ENCODE data around the gene C10orf53.
A peak's percentile ranks its signal among the peaks of the same experiment; 100 is the strongest.
"Not testable (repeated sequence)": the region's sequence is repeated elsewhere in the genome, so short reads cannot be mapped to it uniquely, and the experiment has no call there.

The C10orf53 gene

DNA sequence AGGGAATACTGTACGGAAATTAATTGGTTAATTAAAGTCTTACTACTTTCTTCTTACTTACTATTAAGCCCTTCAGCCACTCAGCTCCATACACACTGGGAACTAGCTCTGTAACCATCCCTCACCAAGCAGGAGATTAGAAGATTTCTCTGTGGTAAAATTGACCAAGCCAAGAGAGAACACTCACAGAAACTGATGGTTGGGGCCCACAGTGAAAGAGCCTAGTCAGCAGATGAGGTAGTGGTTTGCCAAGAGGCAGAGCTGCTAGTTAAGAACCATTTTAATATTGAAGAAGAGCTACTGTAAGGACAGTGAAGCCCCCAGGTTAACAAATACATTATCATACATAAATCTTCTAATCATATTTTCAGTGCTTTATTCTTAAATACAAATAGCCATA is 21.8 kb upstream of the C10orf53 start:
- no peaks in the 10 kb centered on the region for H3K36me3 Mint-ChIP-seq (ENCODE audit: insufficient read depth)
- H3K4me3 Mint-ChIP-seq = no peak overlapping the region
- no peak overlapping the region for H3K27ac Mint-ChIP-seq (ENCODE audit: low read depth)
- H3K27me3 Mint-ChIP-seq = peaks cover 39% of the 10 kb centered on the region
- no peak for ATAC-seq (replicated peaks; ENCODE audit: extremely low read depth, poor library complexity, severe bottlenecking)
- DNase-seq (ENCODE audit: low spot score in 2 of 2) = no peak
- no peaks in the 10 kb centered on the region for H3K4me1 Mint-ChIP-seq
- H3K9me3 Mint-ChIP-seq = peaks cover 19% of the 10 kb centered on the region

- Mint-ChIP-seq H3K9me3 (peaks cover 18% of the 10 kb centered on the region), H3K36me3 (ENCODE audit: insufficient read depth) (no peaks in the 10 kb centered on the region), H3K4me1 (no peaks in the 10 kb centered on the region), H3K27me3 (peaks cover 23% of the 10 kb centered on the region), H3K27ac (ENCODE audit: low read depth) (no peak overlapping the region), H3K4me3 (no peak overlapping the region)
- DNase-seq (ENCODE audit: low spot score in 2 of 2) = no peak
- ATAC-seq (replicated peaks; ENCODE audit: extremely low read depth, poor library complexity, severe bottlenecking) = no peak
Measured at GRCh38 chr10:49661140-49661856, 18.2 kb upstream of the C10orf53 start.

- H3K27me3 Mint-ChIP-seq = peaks cover 22% of the 10 kb centered on the region
Measured at GRCh38 chr10:49662169-49662830, 17.2 kb upstream of the C10orf53 start.

GRCh38 chr10:49663596-49663995 is 15.9 kb upstream of the C10orf53 start:
- DNase-seq (ENCODE audit: low spot score in 2 of 2) = no peak
- peaks cover 31% of the 10 kb centered on the region for H3K27me3 Mint-ChIP-seq
- H3K9me3 Mint-ChIP-seq = peaks cover 12% of the 10 kb centered on the region
- no peaks in the 10 kb centered on the region for H3K4me1 Mint-ChIP-seq
- H3K36me3 Mint-ChIP-seq (ENCODE audit: insufficient read depth) = no peaks in the 10 kb centered on the region
- no peak overlapping the region for H3K4me3 Mint-ChIP-seq
- H3K27ac Mint-ChIP-seq (ENCODE audit: low read depth) = no peak overlapping the region
- no peak for ATAC-seq (replicated peaks; ENCODE audit: extremely low read depth, poor library complexity, severe bottlenecking)

More at GRCh38 chr10:49662169-49662830, 17.2 kb upstream of the C10orf53 start:
- Mint-ChIP-seq H3K36me3 (ENCODE audit: insufficient read depth) (no peaks in the 10 kb centered on the region), H3K27ac (ENCODE audit: low read depth) (no peak overlapping the region), H3K4me1 (no peaks in the 10 kb centered on the region), H3K9me3 (peaks cover 12% of the 10 kb centered on the region), H3K4me3 (no peak overlapping the region)
- DNase-seq (ENCODE audit: low spot score in 2 of 2) (no peak), ATAC-seq (replicated peaks; ENCODE audit: extremely low read depth, poor library complexity, severe bottlenecking) (no peak)

GRCh38 chr10:49664006-49664841 is 15.2 kb upstream of the C10orf53 start:
- Mint-ChIP-seq H3K4me1 (no peaks in the 10 kb centered on the region), H3K9me3 (peaks cover 6% of the 10 kb centered on the region), H3K4me3 (no peak overlapping the region), H3K36me3 (ENCODE audit: insufficient read depth) (no peaks in the 10 kb centered on the region), H3K27ac (ENCODE audit: low read depth) (no peak overlapping the region), H3K27me3 (peaks cover 37% of the 10 kb centered on the region)
- no peak for DNase-seq (ENCODE audit: low spot score in 2 of 2)
- ATAC-seq (replicated peaks; ENCODE audit: extremely low read depth, poor library complexity, severe bottlenecking) = no peak

- no peak overlapping the region for H3K27ac Mint-ChIP-seq (ENCODE audit: low read depth)
- H3K4me1 Mint-ChIP-seq = no peaks in the 10 kb centered on the region
- ATAC-seq (replicated peaks; ENCODE audit: extremely low read depth, poor library complexity, severe bottlenecking) = no peak
Measured at GRCh38 chr10:49664842-49665355, 14.6 kb upstream of the C10orf53 start.

GRCh38 chr10:49666054-49666615 is 13.3 kb upstream of the C10orf53 start:
- no peak overlapping the region for H3K4me3 Mint-ChIP-seq
- DNase-seq (ENCODE audit: low spot score in 2 of 2) = no peak
- no peaks in the 10 kb centered on the region for H3K9me3 Mint-ChIP-seq
- no peak overlapping the region for H3K27ac Mint-ChIP-seq (ENCODE audit: low read depth)
- H3K27me3 Mint-ChIP-seq = peaks cover 39% of the 10 kb centered on the region
- ATAC-seq (replicated peaks; ENCODE audit: extremely low read depth, poor library complexity, severe bottlenecking) = no peak
- H3K4me1 Mint-ChIP-seq = no peaks in the 10 kb centered on the region
- H3K36me3 Mint-ChIP-seq (ENCODE audit: insufficient read depth) = no peaks in the 10 kb centered on the region

More at GRCh38 chr10:49664842-49665355, 14.6 kb upstream of the C10orf53 start:
- DNase-seq (ENCODE audit: low spot score in 2 of 2) = no peak
- Mint-ChIP-seq H3K4me3 (no peak overlapping the region), H3K27me3 (peaks cover 34% of the 10 kb centered on the region), H3K9me3 (peaks cover 2% of the 10 kb centered on the region), H3K36me3 (ENCODE audit: insufficient read depth) (no peaks in the 10 kb centered on the region)

DNA sequence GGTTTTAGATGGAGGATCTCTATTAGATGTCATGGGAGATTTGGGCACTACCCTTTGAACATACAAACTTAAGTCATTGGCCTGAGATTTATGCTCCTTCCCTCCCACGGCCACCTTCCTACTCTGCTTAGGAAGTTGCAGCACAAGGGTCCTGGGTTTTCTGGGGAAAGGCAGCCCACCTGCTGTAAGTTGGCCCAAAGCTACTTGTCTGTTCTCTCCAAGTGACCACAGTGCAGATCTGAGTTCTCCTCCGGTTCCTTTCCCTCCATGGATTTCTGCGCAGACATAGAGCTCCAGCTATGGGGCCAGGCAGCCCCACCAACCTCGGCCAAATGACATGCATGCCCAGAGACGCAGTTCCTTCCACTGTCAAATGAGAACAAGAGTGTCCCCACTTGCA is 12.8 kb upstream of the C10orf53 start:
- no peak for DNase-seq (ENCODE audit: low spot score in 2 of 2)
- Mint-ChIP-seq H3K9me3 (no peaks in the 10 kb centered on the region), H3K4me3 (no peak overlapping the region), H3K36me3 (ENCODE audit: insufficient read depth) (no peaks in the 10 kb centered on the region), H3K4me1 (no peaks in the 10 kb centered on the region), H3K27me3 (peaks cover 45% of the 10 kb centered on the region), H3K27ac (ENCODE audit: low read depth) (no peak overlapping the region)
- ATAC-seq (replicated peaks; ENCODE audit: extremely low read depth, poor library complexity, severe bottlenecking) = no peak

DNA sequence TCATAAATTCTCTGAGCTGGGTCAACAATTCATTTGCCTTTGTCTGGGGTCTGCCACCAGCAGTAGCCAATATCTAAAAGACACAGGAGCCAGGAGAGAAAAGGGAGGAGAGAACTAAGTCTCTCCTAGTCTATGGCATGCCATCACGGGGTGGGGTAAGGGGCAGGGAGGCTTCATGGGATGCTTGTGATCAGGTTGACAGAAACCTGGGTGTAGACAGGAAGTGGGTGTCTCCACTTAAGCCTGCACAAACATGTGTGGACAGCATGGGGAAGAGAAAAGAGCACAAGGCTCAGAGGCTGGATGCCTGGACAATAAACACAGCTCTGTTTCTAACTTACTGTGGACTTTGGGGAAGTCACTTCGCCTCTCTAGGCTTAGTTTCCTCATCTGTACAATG is 11.5 kb upstream of the C10orf53 start:
- no peaks in the 10 kb centered on the region for H3K36me3 Mint-ChIP-seq (ENCODE audit: insufficient read depth)
- no peaks in the 10 kb centered on the region for H3K4me1 Mint-ChIP-seq
- H3K9me3 Mint-ChIP-seq = no peaks in the 10 kb centered on the region
- peaks cover 58% of the 10 kb centered on the region for H3K27me3 Mint-ChIP-seq
- H3K27ac Mint-ChIP-seq (ENCODE audit: low read depth) = no peak overlapping the region
- DNase-seq (ENCODE audit: low spot score in 2 of 2) = no peak
- no peak overlapping the region for H3K4me3 Mint-ChIP-seq
- no peak for ATAC-seq (replicated peaks; ENCODE audit: extremely low read depth, poor library complexity, severe bottlenecking)

- Mint-ChIP-seq H3K9me3 (no peaks in the 10 kb centered on the region), H3K36me3 (ENCODE audit: insufficient read depth) (no peaks in the 10 kb centered on the region), H3K4me1 (no peaks in the 10 kb centered on the region), H3K4me3 (no peak overlapping the region), H3K27me3 (peaks cover 65% of the 10 kb centered on the region), H3K27ac (ENCODE audit: low read depth) (peak overlapping the region; percentile 14)
- no peak for DNase-seq (ENCODE audit: low spot score in 2 of 2)
- no peak for ATAC-seq (replicated peaks; ENCODE audit: extremely low read depth, poor library complexity, severe bottlenecking)
Measured at GRCh38 chr10:49668684-49669083, 10.8 kb upstream of the C10orf53 start.

- peaks cover 83% of the 10 kb centered on the region for H3K27me3 Mint-ChIP-seq
- H3K36me3 Mint-ChIP-seq (ENCODE audit: insufficient read depth) = no peaks in the 10 kb centered on the region
- DNase-seq (ENCODE audit: low spot score in 2 of 2) (no peak), ATAC-seq (replicated peaks; ENCODE audit: extremely low read depth, poor library complexity, severe bottlenecking) (no peak)
- no peaks in the 10 kb centered on the region for H3K4me1 Mint-ChIP-seq
- peaks cover 12% of the 10 kb centered on the region for H3K9me3 Mint-ChIP-seq
- H3K27ac Mint-ChIP-seq (ENCODE audit: low read depth) = no peak overlapping the region
- no peak overlapping the region for H3K4me3 Mint-ChIP-seq
Measured at GRCh38 chr10:49678827-49679479, 498 bp upstream of the C10orf53 start.

- not testable (repeated sequence) for DNase-seq (ENCODE audit: low spot score in 2 of 2); H3K36me3 Mint-ChIP-seq (ENCODE audit: insufficient read depth); H3K27ac Mint-ChIP-seq (ENCODE audit: low read depth); H3K4me3 Mint-ChIP-seq; H3K4me1 Mint-ChIP-seq; ATAC-seq (replicated peaks; ENCODE audit: extremely low read depth, poor library complexity, severe bottlenecking)
- Mint-ChIP-seq H3K9me3 (peaks cover 12% of the 10 kb centered on the region), H3K27me3 (peaks cover 51% of the 10 kb centered on the region)
Measured at GRCh38 chr10:49682449-49682848, 3.0 kb downstream of the C10orf53 start.

Measured in central memory CD8-positive, alpha-beta T cell (primary cell).